Esophagus squamous epithelium (tissue), 5 donors: Measurements from ENCODE around the gene CEP76. TPM values are rescaled to one million over a fixed set of nuclear protein-coding genes. Genes with fewer than 3 reads are reported as not detected.

Experiments
- DNase-seq: peaks from one replicate; lab custom pipeline; 2025; lab: John Stamatoyannopoulos, UW
- H3K27ac ChIP-seq, 4 donors: fragments of 200-600 bp; sonication (generic); one replicate each; pipeline ENCODE4 v1.5.1; 2016 to 2019; ENCODE audit warnings: mild to moderate bottlenecking in 1 of 4
- H3K27me3 ChIP-seq, 4 donors: fragments of 200-600 bp; sonication (generic); 1 replicate in 3 of 4; 2 replicates in 1 of 4; pipeline versions ENCODE4 v1.5.1 to v1.6.0; 2017 to 2021; ENCODE audit warnings: antibody characterized with exemption in 1 of 4
- H3K36me3 ChIP-seq, 3 donors: fragments of 200-600 bp; sonication (generic); one replicate each; pipeline ENCODE4 v1.5.1; 2016 to 2019
- H3K4me1 ChIP-seq, 3 donors: fragments of 200-600 bp; sonication (generic); one replicate each; pipeline ENCODE4 v1.5.1; 2017 to 2019
- H3K4me3 ChIP-seq, 4 donors: fragments of 200-600 bp; sonication (generic); 1 replicate in 3 of 4; 2 replicates in 1 of 4; pipeline ENCODE4 v1.5.1; 2016 to 2019; ENCODE audit warnings: mild to moderate bottlenecking in 2 of 4, moderate library complexity in 1 of 4
- H3K9me3 ChIP-seq, 3 donors: fragments of 200-600 bp; sonication (generic); one replicate each; pipeline ENCODE4 v1.5.1; 2016 to 2019
- POLR2A ChIP-seq, 4 donors: fragments of 450-650 bp; IDR thresholded peaks; one replicate each; pipeline ENCODE4 v1.6.1; 2017; ENCODE audit warnings: antibody characterized with exemption in 4 of 4, mild to moderate bottlenecking in 4 of 4, moderate library complexity in 3 of 4
- WGBS, 2 donors: methylation state at CpG; one replicate each; pipeline ENCODE4 v1.1.5; 2018; 5-methylcytosine and 5-hydroxymethylcytosine counted together
- intact Hi-C: fragments of 100-400 bp; cut with DNase I; formaldehyde crosslinking; loops from one replicate; pipeline ENCODE4 v1.15.0; 2022
- total RNA-seq, 4 donors: library from RNA; depleted of rRNA; stranded (reverse); fragments of >200 nt; gene quantifications; one replicate each; pipeline ENCODE4 v1.1.0, GENCODE V29; 2016
- TF ChIP-seq, protein P1 (sequence below), 6 experiments: fragments of 450-650 bp in 4 of 6; fragments of 200-600 bp in 2 of 6; sonication (generic) in 2 of 6; IDR thresholded peaks; one replicate each; pipeline ENCODE4 v1.5.1; 2016 to 2019; ENCODE audit warnings: antibody characterized with exemption in 6 of 6, mild to moderate bottlenecking in 4 of 6, moderate library complexity in 4 of 6
- donor health status: DM: yes; HTN: yes; CAD: no.

Gene CEP76, protein sequence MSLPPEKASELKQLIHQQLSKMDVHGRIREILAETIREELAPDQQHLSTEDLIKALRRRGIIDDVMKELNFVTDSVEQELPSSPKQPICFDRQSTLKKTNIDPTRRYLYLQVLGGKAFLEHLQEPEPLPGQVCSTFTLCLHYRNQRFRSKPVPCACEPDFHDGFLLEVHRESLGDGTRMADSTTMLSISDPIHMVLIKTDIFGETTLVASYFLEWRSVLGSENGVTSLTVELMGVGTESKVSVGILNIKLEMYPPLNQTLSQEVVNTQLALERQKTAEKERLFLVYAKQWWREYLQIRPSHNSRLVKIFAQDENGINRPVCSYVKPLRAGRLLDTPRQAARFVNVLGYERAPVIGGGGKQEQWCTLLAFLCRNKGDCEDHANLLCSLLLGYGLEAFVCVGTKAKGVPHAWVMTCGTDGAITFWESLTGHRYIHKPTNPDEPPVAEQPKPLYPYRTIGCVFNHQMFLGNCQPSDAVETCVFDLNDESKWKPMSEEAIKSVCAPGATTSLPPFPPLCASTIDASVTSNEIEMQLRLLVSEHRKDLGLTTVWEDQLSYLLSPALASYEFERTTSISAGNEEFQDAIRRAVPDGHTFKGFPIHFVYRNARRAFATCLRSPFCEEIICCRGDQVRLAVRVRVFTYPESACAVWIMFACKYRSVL
- 10 to 100 TPM; 10.7 to 13.6 (median 11.6) TPM for total RNA-seq

DNA sequence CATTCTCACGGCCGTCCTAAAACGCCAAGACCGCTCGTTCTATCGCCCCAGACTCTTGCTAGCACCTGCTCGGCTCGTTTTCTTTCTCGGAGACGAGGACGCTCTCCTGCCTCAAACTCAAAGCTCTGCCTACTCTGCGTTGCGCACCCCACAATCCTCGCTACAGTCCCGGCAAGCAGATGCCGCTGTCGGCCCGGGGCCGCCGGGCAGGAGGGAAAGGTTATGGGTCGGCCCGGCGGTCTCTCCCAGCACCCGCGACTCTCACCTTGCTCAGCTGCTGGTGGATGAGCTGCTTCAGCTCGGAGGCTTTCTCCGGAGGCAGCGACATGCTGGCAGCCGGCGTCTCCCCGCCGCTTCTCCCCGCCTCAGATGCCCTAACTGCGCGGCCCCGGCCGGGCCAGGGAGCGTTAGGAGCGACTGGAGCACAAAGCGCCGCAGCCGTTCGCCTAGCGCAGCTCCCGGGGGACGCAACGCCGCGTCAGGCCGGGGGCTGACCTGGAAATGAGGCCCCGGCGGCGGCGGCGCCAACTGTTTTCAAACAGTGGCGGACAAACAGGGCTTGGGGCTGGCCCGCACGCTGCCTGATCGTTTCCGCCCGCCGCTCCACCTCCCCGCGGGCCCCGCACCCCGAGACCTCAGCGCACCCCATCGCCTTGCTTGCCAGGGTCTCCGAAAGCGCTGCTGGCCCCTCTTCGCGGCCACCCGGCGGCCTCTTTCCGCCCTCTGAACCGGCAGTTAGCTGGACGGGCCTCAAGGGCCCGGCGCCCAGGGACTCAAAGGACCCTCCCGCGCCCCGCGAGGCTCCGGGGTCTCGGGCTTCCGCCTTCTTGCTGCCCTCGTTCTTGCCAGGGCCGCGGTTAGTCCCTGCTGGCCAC is at the start of gene CEP76, which contains the start of gene PSMG2:
Gene CEP76 (minus strand): TSS at position 503 of the 875 bp plus-strand sequence. CDS start 175 bp downstream, at position 328.
Gene PSMG2 (plus strand): TSS at position 822 of the 875 bp plus-strand sequence. CDS start 66 bp downstream, outside the sequence.
- H3K4me3 ChIP-seq = peak within 1 kb of the TSS; percentile 75 to 88 (median 81)
- H3K27ac ChIP-seq = peak within 1 kb of the TSS; percentile 96 to 98 (median 97)
- peaks cover 9 to 75% (median 24%) of the 10 kb centered on the region in 3 donors for H3K4me1 ChIP-seq
- peak; percentile 62 for DNase-seq
- H3K9me3 ChIP-seq = no peaks in the 10 kb centered on the region
- intact Hi-C loops = no loop called here
- TF ChIP-seq POLR2A (IDR thresholded peaks at IDR 0.05) = peak in 2 of 4 donors; percentile 82 to 89
- TF ChIP-seq, protein P1, sequence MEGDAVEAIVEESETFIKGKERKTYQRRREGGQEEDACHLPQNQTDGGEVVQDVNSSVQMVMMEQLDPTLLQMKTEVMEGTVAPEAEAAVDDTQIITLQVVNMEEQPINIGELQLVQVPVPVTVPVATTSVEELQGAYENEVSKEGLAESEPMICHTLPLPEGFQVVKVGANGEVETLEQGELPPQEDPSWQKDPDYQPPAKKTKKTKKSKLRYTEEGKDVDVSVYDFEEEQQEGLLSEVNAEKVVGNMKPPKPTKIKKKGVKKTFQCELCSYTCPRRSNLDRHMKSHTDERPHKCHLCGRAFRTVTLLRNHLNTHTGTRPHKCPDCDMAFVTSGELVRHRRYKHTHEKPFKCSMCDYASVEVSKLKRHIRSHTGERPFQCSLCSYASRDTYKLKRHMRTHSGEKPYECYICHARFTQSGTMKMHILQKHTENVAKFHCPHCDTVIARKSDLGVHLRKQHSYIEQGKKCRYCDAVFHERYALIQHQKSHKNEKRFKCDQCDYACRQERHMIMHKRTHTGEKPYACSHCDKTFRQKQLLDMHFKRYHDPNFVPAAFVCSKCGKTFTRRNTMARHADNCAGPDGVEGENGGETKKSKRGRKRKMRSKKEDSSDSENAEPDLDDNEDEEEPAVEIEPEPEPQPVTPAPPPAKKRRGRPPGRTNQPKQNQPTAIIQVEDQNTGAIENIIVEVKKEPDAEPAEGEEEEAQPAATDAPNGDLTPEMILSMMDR (IDR thresholded peaks at IDR 0.05) = peak in 1 of 6 experiments; percentile 16
- WGBS, 2 donors = 0 to 1% methylated on average over 8 to 16 of the region's 89 CpGs
- H3K27me3 ChIP-seq = no peaks in the 10 kb centered on the region
- peaks cover 0 to 18% (median 6%) of the 10 kb centered on the region in 3 donors for H3K36me3 ChIP-seq

DNA sequence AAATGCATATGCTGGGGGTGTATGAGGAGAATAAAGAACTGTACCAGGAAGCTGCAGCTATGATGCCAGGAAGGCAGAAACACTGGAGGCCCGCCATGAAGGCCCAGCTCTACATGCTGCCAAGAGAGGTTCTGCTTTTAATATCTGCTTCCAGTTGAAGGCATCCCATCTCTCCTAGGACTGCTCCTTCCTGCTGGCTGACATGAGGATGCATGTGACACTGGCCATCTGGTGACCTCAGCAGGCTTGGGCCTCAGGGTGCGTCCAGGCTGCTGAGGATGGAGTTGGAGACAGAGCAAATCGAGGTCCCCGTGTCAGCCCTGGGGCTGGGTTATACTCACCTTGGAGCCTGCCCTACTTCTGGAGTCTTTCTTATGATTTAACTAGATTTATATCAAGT is 49.4 kb upstream of the CEP76 start:
- no peak overlapping the region for H3K27ac ChIP-seq
- H3K4me1 ChIP-seq = no peaks in the 10 kb centered on the region
- no peak overlapping the region for H3K4me3 ChIP-seq
- DNase-seq = no peak
- intact Hi-C loops = no loop called here
- peaks cover 0 to 11% (median 0%) of the 10 kb centered on the region in 4 donors for H3K27me3 ChIP-seq
- H3K9me3 ChIP-seq = no peaks in the 10 kb centered on the region
- no peak for TF ChIP-seq POLR2A (IDR thresholded peaks at IDR 0.05)
- TF ChIP-seq, protein P1 (IDR thresholded peaks at IDR 0.05) = no peak
- 75 to 92% methylated on average over 4 of the region's 4 CpGs for WGBS, 2 donors
- H3K36me3 ChIP-seq = no peaks in the 10 kb centered on the region

DNA sequence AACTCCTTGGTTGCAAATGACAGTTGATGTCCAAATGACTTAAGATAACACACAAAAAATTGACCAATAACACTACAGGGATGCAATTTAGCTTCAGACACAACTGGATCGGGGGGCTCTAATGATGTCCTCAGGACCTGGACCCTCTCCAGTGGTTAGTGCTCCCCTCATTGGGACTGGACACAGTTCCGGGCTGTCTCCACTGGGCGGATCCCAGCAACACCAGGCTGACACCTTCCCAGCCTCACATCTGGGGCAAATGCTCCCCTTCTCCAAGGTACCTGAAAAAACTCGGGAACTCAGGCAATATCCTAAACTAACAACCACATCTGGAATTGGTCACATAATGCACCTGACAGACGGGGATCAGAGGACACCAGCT is 49.0 kb upstream of the CEP76 start:
- no peaks in the 10 kb centered on the region for H3K4me1 ChIP-seq
- intact Hi-C loops = no loop called here
- no peaks in the 10 kb centered on the region for H3K9me3 ChIP-seq
- no peak overlapping the region for H3K4me3 ChIP-seq
- H3K36me3 ChIP-seq = no peaks in the 10 kb centered on the region
- no peak overlapping the region for H3K27ac ChIP-seq
- 85 to 88% methylated on average over 1 to 5 of the region's 5 CpGs for WGBS, 2 donors
- no peak for DNase-seq
- peaks cover 0 to 11% (median 0%) of the 10 kb centered on the region in 4 donors for H3K27me3 ChIP-seq
- TF ChIP-seq, protein P1 (IDR thresholded peaks at IDR 0.05) = no peak
- TF ChIP-seq POLR2A (IDR thresholded peaks at IDR 0.05) = no peak

DNA sequence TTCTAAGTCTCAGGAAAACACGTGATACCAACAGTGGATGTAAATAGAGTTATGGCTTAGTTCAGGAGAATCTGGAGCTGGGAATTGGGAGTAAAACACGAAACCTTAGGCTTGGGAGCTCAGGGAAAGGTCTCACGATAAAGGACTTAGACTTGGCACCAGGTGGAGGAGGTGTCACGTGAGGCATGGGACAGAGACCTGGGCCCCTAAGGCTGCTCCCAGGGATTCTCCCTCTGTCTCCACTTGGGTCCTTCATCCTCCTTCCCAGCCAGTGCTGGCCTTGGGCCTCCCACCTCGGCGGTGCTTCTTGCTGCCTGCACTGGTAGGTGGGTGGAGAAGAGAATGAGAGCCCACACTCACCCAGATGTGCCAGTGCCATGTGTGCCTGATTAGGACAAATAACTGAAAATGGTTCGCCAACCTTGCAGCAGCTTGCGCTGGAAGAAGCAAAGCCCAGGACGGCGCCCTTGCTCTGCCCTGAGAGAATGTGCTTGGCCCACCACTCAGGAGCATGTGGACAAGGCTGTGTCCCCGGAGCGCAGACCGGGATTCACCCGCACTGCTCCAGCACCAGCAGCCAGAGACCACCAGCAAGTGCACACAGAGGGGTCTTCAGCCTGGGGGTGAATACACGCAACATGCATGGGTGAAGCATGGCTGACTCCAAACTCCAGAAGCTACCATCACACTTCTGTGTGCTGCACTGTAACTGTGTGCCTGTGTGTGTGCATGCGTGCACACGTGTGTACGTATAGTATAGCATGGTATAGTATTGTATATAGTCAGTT is 48.4 kb upstream of the CEP76 start:
- no peak for DNase-seq
- Histone ChIP-seq H3K4me1 (no peaks in the 10 kb centered on the region), H3K9me3 (no peaks in the 10 kb centered on the region), H3K27ac (no peak overlapping the region), H3K4me3 (no peak overlapping the region), H3K27me3 (peaks cover 0 to 11% (median 0%) of the 10 kb centered on the region in 4 donors), H3K36me3 (no peaks in the 10 kb centered on the region)
- intact Hi-C loops = no loop called here
- TF ChIP-seq, protein P1 (IDR thresholded peaks at IDR 0.05) = no peak
- no peak for TF ChIP-seq POLR2A (IDR thresholded peaks at IDR 0.05)
- 82 to 83% methylated on average over 7 to 9 of the region's 18 CpGs for WGBS, 2 donors
